HEK293T (cell line): ENCODE results near the gene FHIP1B.

ENCODE experiments used
- CTCF ChIA-PET: fragments of 350-600 bp; formaldehyde crosslinking; extraction: SDS; loops from one replicate; lab custom pipeline; 2021; ENCODE audit warnings: antibody characterized with exemption, inconsistent platforms; lab: Yijun Ruan, JAX
- POLR2A ChIA-PET: fragments of 350-600 bp; formaldehyde crosslinking; extraction: SDS; loops from one replicate; lab custom pipeline; 2020; ENCODE audit warnings: antibody characterized with exemption, inconsistent platforms; lab: Yijun Ruan, JAX
- DNase-seq: peaks from one replicate; pipeline ENCODE4 v3.0.0; 2012; ENCODE audit warnings: mixed read lengths; ENCODE audit errors: extremely low spot score
- ARNT ChIP-seq: fragments of 450-650 bp; IDR thresholded peaks from 2 replicates; pipeline ENCODE4 v1.6.1; 2017; ENCODE audit warnings: mild to moderate bottlenecking
- BHLHE40 ChIP-seq: fragments of 450-650 bp; IDR thresholded peaks from 2 replicates; pipeline ENCODE4 v1.6.1; 2016; ENCODE audit warnings: mild to moderate bottlenecking, moderate library complexity, borderline replicate concordance
- CTBP1 ChIP-seq: fragments of 450-650 bp; IDR thresholded peaks from 2 replicates; pipeline ENCODE4 v1.6.1; 2016; ENCODE audit warnings: borderline replicate concordance
- ELF4 ChIP-seq: fragments of 450-650 bp; IDR thresholded peaks from 2 replicates; pipeline ENCODE4 v1.6.1; 2017; ENCODE audit warnings: antibody characterized with exemption
- FOXA1 ChIP-seq: fragments of 450-650 bp; IDR thresholded peaks from 2 replicates; pipeline ENCODE4 v1.6.1; 2016; ENCODE audit warnings: mild to moderate bottlenecking
- FOXK2 ChIP-seq: fragments of 450-650 bp; IDR thresholded peaks from 2 replicates; pipeline ENCODE4 v1.6.1; 2016; ENCODE audit warnings: mild to moderate bottlenecking
- FOXM1 ChIP-seq: fragments of 450-650 bp; IDR thresholded peaks from 2 replicates; pipeline ENCODE4 v1.6.1; 2017; ENCODE audit warnings: mild to moderate bottlenecking, borderline replicate concordance
- HDGF ChIP-seq: fragments of 450-650 bp; IDR thresholded peaks from 2 replicates; pipeline ENCODE4 v1.6.1; 2017; ENCODE audit warnings: antibody characterized with exemption, borderline replicate concordance
- L3MBTL2 ChIP-seq: fragments of 450-650 bp; conservative IDR thresholded peaks from 2 replicates; pipeline ENCODE4 v1.6.1; 2016; ENCODE audit warnings: mild to moderate bottlenecking
- LEF1 ChIP-seq: fragments of 450-650 bp; IDR thresholded peaks from 2 replicates; pipeline ENCODE4 v1.6.1; 2017; ENCODE audit warnings: mild to moderate bottlenecking, borderline replicate concordance
- NFRKB ChIP-seq: fragments of 450-650 bp; IDR thresholded peaks from 2 replicates; pipeline ENCODE4 v1.6.1; 2016; ENCODE audit warnings: mild to moderate bottlenecking, moderate library complexity
- PKNOX1 ChIP-seq: fragments of 450-650 bp; IDR thresholded peaks from 2 replicates; pipeline ENCODE4 v1.6.1; 2016
- SP1 ChIP-seq: fragments of 450-650 bp; IDR thresholded peaks from 2 replicates; pipeline ENCODE4 v1.6.1; 2017
- SUZ12 ChIP-seq: fragments of 450-650 bp; IDR thresholded peaks from 2 replicates; pipeline ENCODE4 v1.6.1; 2016; ENCODE audit warnings: mild to moderate bottlenecking
- TARDBP ChIP-seq: fragments of 450-650 bp; IDR thresholded peaks from 2 replicates; pipeline ENCODE4 v1.6.1; 2016
- ZNF384 ChIP-seq: fragments of 450-650 bp; IDR thresholded peaks from 2 replicates; pipeline ENCODE4 v1.6.1; 2016

The FHIP1B gene

GRCh38 chr11:6199174-6199810 is 35.1 kb downstream of the FHIP1B start, which contains the start of gene OR52W1:
Gene OR52W1 (plus strand): TSS chr11:6199224. CDS start chr11:6199224, 0 bp downstream.
- CTCF ChIA-PET = no interaction called here
- no peak for TF ChIP-seq ARNT
- TF ChIP-seq TARDBP = no peak
- no peak for TF ChIP-seq HDGF
- TF ChIP-seq SP1 = no peak
- TF ChIP-seq ZNF384 = no peak
- TF ChIP-seq CTBP1 = no peak
- TF ChIP-seq ELF4 = no peak
- TF ChIP-seq PKNOX1 = no peak
- no peak for TF ChIP-seq FOXK2
- no peak for TF ChIP-seq L3MBTL2
- TF ChIP-seq BHLHE40 = no peak
- no peak for TF ChIP-seq LEF1
- TF ChIP-seq FOXM1 = no peak
- POLR2A ChIA-PET = no interaction called here
- DNase-seq = no peak

GRCh38 chr11:6197466-6198200 is 36.8 kb downstream of the FHIP1B start:
- ChIA-PET CTCF (no interaction called here), POLR2A (no interaction called here)
- no peak for DNase-seq
- no peak for TF ChIP-seq CTBP1
- TF ChIP-seq LEF1 = no peak
- TF ChIP-seq FOXA1 = no peak

GRCh38 chr11:6196396-6196795 is 38.0 kb downstream of the FHIP1B start:
- CTCF ChIA-PET = no interaction called here
- POLR2A ChIA-PET = no interaction called here
- TF ChIP-seq ZNF384 = no peak
- TF ChIP-seq LEF1 = no peak
- TF ChIP-seq TARDBP = no peak
- TF ChIP-seq FOXK2 = no peak
- TF ChIP-seq HDGF = no peak
- TF ChIP-seq BHLHE40 = no peak
- TF ChIP-seq ELF4 = no peak
- no peak for TF ChIP-seq NFRKB
- no peak for TF ChIP-seq PKNOX1
- TF ChIP-seq L3MBTL2 = no peak
- TF ChIP-seq FOXA1 = no peak
- TF ChIP-seq SP1 = no peak
- TF ChIP-seq FOXM1 = no peak
- no peak for TF ChIP-seq SUZ12
- TF ChIP-seq CTBP1 = no peak
- no peak for TF ChIP-seq ARNT
- no peak for DNase-seq

- CTCF ChIA-PET = no interaction called here
- no peak for TF ChIP-seq ARNT
- no peak for TF ChIP-seq LEF1
- TF ChIP-seq FOXM1 = no peak
- TF ChIP-seq CTBP1 = no peak
- DNase-seq = no peak
- POLR2A ChIA-PET = no interaction called here
Observed at GRCh38 chr11:6194065-6194581, 40.3 kb downstream of the FHIP1B start.

GRCh38 chr11:6191742-6192141 is 42.7 kb downstream of the FHIP1B start:
- no peak for DNase-seq
- no peak for TF ChIP-seq FOXA1
- ChIA-PET POLR2A (no interaction called here), CTCF (interaction anchor here (1.2 kb wide), 1 partner anchor 168 kb away, joined by 3 read pairs; no protein-coding TSS in a partner anchor)

GRCh38 chr11:6175440-6175839 is 59.0 kb downstream of the FHIP1B start:
- no peak for TF ChIP-seq CTBP1
- TF ChIP-seq TARDBP = no peak
- no peak for TF ChIP-seq ZNF384
- TF ChIP-seq FOXA1 = no peak
- TF ChIP-seq SUZ12 = no peak
- no peak for TF ChIP-seq ELF4
- TF ChIP-seq L3MBTL2 = no peak
- TF ChIP-seq FOXK2 = no peak
- TF ChIP-seq LEF1 = no peak
- CTCF ChIA-PET = no interaction called here
- POLR2A ChIA-PET = no interaction called here
- DNase-seq = no peak

- no peak for DNase-seq
- no peak for TF ChIP-seq PKNOX1
- no peak for TF ChIP-seq BHLHE40
- no peak for TF ChIP-seq FOXK2
- ChIA-PET POLR2A (no interaction called here), CTCF (no interaction called here)
Observed at GRCh38 chr11:6170226-6170625, 64.2 kb downstream of the FHIP1B start, which contains the start of gene OR52B2. Gene OR52B2 (minus strand): TSS chr11:6170326. CDS start chr11:6170326, 0 bp downstream.
